GM21717 (cell line): ENCODE results near the gene XRN2.
A peak's percentile ranks its signal among the peaks of the same experiment; 100 is the strongest.

Experiments
- ATAC-seq: cut with Tn5 transposase; IDR thresholded peaks from one replicate; pipeline ENCODE4 v1.9.1; 2021; ENCODE audit warnings: mild to moderate bottlenecking, moderate library complexity; ENCODE audit not compliant: unreplicated experiment

XRN2 gene, protein sequence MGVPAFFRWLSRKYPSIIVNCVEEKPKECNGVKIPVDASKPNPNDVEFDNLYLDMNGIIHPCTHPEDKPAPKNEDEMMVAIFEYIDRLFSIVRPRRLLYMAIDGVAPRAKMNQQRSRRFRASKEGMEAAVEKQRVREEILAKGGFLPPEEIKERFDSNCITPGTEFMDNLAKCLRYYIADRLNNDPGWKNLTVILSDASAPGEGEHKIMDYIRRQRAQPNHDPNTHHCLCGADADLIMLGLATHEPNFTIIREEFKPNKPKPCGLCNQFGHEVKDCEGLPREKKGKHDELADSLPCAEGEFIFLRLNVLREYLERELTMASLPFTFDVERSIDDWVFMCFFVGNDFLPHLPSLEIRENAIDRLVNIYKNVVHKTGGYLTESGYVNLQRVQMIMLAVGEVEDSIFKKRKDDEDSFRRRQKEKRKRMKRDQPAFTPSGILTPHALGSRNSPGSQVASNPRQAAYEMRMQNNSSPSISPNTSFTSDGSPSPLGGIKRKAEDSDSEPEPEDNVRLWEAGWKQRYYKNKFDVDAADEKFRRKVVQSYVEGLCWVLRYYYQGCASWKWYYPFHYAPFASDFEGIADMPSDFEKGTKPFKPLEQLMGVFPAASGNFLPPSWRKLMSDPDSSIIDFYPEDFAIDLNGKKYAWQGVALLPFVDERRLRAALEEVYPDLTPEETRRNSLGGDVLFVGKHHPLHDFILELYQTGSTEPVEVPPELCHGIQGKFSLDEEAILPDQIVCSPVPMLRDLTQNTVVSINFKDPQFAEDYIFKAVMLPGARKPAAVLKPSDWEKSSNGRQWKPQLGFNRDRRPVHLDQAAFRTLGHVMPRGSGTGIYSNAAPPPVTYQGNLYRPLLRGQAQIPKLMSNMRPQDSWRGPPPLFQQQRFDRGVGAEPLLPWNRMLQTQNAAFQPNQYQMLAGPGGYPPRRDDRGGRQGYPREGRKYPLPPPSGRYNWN

DNA sequence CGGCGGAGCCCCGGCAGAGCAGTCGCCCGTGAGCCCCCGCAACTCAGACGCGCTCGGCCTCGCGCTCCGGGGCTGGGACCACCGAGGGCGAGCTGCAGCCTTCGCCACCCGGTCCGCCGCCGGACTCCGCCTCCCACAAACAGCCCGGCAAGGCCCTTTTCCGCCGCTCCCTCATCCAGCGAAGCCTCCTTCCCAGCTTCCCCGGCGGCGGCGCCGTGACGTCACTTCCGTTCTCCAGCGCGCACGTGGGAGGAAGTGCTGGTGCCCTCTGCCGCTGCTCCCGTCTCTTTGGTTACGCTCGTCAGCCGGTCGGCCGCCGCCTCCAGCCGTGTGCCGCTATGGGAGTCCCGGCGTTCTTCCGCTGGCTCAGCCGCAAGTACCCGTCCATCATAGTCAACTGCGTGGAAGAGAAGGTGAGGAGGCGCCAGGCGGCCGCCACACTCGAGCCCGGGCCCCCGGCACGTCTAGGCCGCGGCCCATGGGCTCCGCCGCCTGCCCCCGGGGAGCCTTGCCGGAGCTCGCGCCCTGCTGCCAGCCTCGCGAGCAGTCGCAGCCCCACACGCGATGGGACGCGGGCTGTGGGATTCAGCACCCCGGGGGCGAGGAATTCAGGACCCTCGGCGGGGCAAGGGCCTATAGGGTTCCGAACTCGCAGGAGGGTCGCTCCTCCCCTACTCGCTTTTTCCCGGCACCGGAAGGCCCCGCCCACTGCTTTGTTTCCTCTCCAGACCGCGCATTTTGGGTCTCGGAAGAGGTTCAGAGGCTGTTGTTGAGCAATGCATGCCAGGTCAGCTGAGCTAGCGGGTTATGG is at the start of gene XRN2:
Gene XRN2, plus strand, starts transcription at position 271 of the 811 bp plus-strand sequence. Its CDS starts 68 bp downstream, at position 339.
- ATAC-seq, result peak; percentile 94

DNA sequence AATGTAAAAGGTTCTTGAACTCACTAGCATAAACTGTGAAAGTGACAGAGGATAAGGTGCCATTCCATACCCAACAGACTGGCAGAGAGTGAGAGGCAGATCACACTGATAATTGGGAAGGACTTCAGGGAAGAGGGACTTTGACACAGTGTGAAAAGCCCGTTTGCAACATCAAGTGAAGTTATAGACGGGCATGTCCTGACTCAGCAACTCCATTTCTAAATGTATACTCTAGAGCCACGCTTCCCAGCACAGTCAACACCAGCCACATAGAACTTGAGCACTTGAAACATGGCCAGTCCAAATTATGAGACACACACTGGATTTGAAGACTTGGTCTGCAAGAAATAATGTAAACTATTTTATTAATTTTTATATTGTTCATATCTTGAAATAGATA is 45.9 kb upstream of the XRN2 start:
- no peak for ATAC-seq

DNA sequence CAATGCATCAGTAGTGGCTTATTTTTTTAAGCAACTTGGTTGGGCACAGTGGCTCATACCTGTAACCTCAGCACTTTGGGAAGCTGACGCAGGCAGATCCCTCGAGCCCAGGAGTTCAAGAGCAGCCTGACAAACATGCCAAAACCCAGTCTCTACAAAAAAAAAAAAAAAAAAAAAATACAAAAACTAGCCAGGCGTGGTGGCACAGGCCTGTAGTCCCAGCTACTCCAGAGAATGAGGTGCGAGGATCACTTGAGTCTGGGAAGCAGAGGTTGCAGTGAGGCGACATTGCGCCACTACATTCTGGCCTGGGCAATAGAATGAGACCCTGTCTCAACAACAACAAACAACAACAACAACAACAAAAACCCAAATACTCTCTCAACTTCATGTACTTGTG is 44.7 kb upstream of the XRN2 start:
- no peak for ATAC-seq

DNA sequence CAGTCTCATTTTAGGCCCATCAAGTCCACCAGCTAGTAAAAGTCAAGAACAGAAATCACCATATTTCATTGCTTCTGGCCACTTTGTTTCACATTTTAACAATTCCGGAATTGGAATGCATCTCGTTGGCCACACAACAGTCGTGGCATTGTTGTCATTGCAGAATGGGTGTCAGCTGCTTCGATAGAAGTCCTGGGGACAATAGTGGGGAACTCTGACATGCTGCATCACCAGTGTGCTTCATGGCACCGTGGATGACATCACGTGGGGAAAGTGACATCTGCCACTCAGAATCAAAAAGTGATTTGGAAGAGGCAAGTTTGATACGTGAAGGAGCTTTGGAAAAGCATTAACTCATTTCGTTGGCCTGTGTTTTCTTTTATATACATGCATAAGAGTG is 43.8 kb upstream of the XRN2 start:
- no peak for ATAC-seq

DNA sequence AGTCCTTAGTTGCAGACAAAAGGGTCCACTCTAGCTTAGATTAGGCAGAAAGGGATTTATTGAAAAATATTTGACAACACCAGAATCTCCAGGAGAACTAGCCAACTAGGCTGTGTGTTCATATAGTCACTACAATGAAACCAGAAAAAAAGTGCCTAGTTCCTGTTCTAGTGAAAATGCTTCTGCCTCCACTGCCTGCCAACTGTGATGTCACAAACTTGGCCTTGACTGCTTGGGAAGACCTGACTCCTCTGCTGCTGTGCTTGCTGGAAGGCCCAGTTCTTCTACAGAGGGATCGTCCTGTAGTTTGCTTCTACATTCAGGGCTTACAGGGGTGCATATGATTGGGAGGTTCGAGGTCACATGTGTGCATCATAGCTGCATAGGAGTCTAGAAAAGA is 40.3 kb upstream of the XRN2 start:
- no peak for ATAC-seq

DNA sequence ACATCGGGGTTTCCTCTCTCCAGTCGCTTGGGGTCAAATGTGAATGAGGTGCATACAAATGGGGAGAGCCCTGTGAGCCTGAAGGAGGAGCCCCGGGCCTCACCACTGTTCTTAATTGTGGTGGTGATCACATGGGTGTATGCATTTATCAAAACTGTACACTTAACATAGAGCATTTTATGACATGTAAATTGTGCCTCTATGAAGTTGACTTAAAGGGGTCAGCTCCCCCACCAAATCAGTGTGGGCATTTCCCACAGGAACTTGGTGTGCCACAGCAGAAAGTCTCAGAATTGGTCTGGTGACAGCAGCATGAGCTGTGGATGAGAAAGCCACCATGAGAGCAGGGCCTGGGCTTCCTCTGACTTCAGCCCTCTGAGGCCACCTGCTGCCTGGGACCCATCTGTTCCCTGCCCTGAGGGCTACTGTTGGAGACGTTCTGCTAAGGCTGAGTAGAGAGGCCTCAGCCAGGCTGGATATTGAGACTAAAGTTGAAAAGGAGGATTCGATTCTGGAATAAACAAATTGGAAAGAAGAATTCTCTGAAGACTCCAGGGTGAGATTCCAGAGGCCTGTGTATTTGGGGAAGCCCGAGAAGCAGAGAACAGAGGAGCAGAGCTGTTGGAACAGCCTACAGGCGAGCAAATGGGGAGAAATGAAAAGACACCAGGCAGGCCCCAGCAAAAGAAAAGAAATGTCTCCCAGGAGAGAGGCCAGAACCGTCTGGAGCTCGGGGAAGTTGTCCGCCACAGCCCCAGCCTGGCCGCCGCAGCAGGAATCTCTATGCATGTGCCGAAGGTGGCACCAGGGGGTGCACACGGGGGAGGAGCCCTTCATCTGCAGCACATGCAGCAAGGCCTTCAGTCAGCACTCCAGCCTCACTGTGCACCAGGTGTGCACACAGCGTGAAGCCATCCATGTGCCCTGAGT is 37.6 kb upstream of the XRN2 start:
- no peak for ATAC-seq

DNA sequence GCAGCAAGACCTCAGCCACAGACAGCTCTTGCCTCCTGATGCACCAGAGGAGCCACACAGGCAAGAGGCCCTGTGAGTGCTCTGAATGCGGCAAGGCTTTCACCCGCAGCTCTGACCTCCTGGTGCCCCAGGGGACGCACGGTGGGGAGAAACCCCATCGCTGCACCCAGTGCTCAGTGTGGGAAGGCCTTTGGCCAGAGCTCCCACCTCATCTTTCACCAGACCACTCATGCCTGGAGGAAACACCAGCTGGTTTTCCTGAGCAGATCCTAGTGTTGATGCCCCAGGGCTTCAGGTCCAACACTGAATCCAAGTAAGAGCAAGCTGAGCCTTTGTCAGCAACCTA is 37.0 kb upstream of the XRN2 start:
- no peak for ATAC-seq

DNA sequence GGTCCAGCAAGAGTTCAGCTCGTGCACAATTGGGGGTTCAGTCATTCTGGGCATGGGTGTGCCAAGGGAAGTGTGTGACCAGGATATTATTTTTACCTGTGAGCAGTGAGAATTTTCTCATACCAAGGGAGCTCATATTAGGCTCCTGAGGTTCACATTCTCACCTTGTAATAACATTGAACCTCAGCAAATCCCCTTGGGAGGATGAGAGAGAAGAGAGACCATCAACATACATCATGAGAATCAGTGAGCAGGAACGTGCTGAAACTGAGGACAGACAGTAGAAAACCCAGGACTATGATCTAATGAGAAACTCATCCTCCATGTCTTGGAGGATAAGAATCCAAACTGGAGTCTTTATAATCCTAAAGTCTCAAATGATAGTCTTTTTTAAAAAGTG is 33.4 kb upstream of the XRN2 start:
- ATAC-seq, result no peak

DNA sequence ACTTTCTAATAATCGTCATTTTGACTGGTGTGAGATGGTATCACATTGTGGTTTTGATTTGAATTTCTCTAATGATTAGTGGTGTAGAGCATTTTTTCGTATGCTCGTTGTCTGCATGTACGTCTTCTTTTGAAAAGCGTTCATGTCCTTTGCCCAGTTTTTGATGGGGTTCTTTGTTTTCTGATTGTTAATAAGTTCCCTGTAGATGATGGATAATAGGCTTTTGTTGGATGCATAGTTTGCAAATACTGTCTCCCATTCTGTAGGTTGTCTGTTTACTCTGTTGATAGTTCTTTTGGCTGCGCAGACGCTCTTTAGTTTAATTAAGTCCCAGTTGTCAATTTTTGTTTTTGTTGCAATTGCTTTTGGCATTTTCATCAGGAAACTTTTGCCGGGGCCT is 32.3 kb upstream of the XRN2 start:
- no peak for ATAC-seq

DNA sequence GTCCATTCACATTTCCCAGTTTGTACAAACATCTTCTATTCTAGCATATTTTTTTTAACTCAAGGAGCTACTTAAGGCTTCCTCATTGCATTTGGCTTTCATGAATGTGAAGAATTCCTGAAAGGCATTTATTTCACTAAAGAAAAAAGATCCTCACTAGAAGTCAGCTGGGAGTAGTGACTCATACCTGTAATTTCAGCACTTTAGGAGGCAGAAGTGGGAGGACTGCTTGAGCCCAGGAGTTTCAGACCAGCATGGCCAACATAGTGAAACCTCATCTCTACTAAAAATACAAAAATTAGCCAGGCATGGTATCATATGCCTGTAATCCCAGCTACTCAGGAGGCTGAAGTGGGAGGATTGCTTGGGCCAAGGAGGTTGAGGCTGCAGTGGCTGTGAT is 30.9 kb upstream of the XRN2 start:
- ATAC-seq, result peak; percentile 61

DNA sequence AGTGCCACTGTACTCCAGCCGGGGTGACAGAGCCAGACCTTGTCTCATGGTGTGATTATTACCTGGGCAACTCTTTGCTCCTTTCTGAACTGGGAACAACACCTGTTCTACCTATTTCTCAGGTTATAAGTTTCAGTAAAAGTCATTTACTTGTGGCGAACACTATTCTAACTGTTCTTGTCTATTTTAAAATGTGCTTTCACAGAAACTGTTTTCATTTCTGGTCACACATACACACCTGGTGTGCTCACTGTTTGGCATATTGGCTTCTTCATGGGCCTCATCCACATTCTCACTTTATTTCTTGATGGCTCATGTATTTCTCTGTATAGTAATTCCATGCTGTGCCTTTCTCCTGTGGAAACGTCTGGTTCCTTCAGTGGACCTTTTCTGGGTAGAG is 30.5 kb upstream of the XRN2 start:
- peak; percentile 76 for ATAC-seq

DNA sequence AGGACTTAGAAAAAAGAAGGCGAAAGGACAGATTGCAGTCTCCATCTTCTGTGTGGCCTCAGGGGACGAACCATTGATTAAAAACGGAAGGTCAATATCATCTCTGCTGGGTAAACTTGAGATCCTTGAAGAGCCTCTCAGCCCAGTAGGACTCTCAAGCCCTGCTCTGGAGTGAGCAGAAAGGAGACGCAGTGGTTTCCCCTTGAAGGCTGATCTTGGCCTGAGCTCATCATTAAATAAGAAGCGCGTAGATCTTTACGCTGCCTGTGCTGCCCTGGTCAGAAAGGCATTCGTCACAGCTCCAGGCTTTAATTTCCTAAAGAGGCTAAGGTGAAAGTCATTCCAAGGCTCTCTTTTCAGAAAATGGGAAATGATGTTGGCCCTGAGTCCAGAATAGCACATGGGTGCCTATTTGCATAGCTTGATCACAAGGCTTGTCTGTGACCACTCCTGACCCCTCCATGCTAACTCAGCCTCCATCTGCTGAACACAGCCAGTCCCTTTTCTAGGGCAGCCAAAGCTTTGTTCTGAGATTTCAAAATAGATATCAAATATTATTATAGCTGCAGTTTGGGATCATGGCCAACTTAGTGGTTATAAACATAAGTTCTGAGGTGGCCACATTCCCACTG is 29.3 kb upstream of the XRN2 start:
- ATAC-seq, result no peak

DNA sequence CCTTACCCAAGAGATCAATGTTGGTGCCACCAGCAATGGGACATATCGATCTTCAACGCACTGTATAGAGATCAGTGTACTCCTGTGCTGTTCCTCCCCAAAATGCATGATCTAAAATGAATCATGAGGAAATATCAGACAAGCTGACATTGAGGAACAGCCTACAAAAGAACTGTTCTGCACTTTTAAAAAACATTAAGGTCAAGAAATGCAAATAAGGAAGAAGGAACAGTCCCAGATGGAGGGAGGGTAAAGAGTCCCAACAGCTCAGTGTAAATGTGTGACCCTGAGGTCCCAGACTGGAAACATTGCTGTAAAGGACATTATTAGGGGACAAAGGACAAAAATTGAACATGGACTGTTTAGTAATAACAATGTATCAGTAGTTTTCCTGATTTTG is 24.3 kb upstream of the XRN2 start:
- ATAC-seq, result no peak

DNA sequence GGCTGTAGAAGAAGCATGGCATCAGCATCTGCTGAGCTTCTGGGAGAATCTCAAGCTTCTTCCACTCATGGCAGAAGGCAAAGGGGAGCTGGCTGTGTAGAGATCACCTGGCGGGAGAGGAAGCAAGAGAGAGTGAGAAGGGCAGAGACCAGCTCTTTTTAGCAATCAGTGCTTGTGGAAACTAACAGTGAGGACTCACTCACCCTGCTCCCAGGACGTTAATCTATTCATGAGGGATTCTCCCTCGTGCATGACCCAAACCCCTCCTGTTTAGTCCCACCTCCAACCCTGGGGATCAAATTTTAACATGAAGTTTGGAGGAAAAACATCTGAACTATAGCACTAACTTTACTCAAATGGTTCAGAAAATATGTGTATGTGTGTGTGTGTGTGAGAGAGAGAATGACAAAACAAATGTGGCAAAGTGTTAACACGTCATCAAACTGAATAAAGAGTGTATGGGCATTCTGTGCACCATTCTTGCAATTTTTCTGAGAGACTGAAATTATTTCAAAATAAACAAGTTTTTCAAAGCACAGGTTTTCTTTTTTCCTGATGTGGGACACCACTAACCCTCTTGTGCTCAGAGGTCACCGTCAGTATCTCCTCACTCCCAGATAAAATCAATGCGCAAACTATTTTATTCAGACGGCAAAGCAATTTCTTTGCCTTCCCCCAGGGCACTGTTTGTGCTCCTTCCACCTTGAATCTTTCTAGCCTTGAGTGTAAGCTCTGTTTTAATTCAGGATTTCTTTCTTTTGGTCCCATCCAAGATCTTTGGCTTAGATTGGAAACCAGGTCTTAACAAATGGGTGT is 23.2 kb upstream of the XRN2 start:
- ATAC-seq, result no peak

DNA sequence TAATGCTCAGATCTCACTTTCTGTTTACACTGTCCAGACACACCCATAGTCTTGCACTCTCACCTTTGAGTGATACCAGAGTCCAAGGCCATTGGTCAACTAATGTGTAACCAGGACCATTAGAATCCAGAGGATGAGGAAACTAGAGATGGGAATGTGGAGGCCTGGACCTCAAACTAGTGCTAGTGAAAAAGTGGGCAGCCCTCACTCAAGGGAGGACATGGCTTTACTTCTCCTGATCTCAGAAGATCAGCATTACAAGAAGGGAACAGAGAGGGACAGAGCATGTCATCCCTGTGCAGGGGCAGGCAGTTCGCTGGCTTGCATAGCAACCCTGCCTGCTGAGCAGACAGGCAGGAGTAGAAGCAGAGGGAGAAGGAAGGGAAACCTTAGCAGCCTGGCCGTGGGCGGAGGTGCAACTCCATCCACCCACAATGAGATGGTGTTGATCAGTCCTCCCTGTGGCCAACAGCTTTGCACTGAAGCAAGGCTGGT is 22.6 kb upstream of the XRN2 start:
- peak; percentile 46 for ATAC-seq

DNA sequence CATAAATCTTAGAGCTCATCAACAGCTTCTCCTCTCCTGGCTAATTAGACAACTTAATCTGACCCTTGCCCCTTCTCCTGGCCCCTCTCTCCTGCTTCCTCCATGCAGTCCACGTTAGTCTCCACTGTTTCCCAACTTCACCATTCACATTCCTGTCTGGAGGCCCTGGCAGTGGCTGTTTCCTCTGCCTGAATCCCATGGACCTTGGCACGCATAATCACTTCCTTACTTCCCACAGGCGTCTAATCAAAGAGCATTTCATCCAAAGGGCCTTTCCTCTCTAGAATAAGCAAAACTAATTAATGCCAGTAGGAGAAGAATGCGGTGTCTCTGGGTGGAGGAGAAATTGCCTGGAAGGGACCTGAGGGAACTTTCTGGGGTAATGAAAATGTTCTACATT is 16.4 kb upstream of the XRN2 start:
- no peak for ATAC-seq

DNA sequence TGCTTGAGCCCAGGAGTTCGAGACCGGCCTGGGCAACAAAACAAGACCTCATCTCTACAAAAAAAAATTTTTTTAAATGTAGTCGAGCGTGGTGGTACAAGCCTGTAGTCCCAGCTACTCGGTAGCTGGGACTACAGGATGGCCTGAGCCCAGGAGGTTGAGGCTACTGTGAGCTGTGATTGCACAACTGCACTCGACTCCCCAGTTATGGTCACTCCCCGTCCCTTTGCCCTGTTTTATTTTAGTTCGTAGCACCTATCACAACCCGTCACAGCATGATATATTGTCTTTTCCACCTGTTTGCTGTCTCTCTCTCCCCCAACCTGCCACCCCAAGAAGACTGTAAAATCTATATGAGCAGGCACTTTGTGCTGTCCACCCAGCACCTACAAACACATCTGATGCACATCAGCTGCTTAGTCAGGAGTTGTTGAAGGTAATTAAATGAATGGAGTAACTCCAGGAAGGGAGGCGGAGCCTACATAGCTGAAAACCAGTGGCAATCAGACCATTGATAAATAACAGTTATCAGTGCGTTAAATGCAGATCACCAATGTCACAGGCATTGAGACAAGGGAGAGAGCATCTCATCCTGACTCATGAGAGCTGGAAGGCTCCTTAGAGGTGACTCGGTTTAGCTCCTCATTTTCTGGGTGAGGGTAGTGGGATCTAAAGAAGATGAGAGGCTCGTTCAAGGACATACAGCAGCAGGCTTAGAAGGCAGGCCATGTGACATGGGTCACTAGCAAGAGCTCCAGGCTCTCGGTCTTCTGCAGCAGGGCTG is 14.4 kb upstream of the XRN2 start:
- no peak for ATAC-seq

DNA sequence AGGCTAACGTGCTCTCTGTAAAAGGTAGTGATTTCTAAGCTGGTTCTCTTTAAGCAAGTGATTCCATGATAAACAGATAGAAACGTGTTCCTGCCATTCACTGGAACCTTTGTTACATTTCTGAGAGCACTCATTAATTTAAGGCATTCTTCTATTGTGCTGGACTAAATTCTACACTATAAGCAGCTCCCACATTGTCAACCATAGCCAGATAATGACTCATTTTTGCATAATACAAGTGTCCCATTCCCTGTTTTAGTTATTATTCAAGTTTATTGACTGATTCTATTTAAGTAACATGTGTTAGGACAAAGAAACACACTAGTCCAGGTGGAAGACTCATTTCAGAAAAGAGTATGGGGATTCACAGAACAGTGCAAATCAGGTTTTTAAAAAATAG is 13.5 kb upstream of the XRN2 start:
- ATAC-seq, result no peak
